Stimulated activated CD8-positive, alpha-beta memory T cell treated with anti-CD3 and anti-CD28 coated beads, Interleukin-7, amount 100 ng/mL, for 24 hours (primary cell): ENCODE results near the gene MAP3K6.
"Not testable (repeated sequence)": the region's sequence is repeated elsewhere in the genome, so short reads cannot be mapped to it uniquely, and the experiment has no call there.

Experiments
- DNase-seq: peaks from one replicate; pipeline ENCODE4 v3.0.0-alpha.2; 2020; ENCODE audit warnings: low read depth

MAP3K6 gene

DNA sequence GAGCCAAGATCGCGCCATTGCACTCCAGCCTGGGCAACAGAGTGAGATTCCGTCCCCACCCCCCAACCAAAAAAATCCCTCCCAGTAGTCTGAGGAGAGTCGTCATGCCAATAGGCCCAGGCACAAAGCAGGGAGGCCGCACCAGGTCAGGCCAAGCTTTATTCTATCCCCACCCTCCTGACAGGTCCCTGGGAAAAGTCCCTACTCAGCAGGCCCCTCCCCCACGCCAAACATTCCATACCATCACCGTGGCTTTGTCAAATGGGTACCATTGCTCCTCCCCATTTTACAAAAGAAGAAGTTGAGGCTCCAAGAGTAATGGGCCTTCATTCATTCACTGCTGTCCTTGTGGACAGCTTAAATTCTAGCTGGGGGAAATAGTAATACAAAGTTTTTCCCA is 31.0 kb upstream of the MAP3K6 start:
- no peak for DNase-seq

DNA sequence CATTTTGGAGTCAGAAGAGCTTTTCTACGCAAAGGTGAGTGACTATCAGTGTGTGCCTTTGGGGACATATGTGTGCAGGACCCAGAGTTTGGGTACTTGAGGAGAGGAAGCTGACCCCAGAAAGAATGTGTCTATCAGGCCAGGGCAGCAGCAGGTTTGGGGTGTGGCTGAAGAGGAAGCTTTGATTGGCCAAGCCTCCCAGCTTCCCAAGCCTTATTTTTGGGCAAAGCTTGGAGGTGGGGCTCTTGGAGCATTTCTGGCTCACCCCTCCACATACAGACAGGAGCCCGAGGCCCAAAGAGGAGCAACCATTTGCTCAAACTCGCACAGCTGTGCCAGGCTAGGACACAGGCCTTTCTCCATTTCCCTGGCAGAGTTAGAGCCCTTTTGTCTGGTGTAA is 30.3 kb upstream of the MAP3K6 start:
- no peak for DNase-seq

DNA sequence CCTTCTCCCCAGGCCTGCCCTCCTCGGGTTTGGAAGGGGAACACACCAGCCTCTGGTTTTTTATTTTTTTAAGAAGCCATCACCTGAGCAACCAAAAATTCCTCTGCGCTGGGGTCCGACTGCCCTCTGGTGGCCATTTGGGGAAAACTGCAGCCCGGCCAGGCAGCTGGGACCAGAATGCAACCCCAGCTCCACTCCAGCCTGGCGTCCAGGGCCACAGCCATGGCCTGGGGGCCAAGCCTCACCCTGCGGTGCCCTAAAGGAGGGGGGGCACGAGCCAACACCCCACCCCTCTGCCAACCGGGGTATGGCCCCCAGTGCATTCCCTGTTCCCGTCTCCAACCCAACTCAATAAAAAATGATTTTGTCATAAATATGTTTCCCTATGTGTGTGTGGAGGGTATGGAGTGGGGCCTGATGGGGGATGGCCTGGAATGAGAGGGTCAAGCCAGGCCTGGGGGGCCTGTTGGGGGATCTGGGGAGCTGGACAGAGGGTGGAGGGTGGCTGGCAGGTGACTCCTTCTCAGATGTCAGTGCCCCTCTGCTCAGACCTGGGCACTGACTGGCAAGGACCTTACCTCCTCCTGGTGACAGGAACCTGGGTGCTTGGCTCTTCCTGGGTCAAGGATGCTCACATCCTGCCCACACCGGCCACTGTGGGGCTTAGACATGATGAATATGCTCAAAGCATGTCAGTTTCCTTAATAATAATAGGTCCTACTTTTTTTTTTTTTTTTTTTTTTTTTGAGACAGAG is 28.9 kb upstream of the MAP3K6 start:
- DNase-seq: peak; percentile 57

DNA sequence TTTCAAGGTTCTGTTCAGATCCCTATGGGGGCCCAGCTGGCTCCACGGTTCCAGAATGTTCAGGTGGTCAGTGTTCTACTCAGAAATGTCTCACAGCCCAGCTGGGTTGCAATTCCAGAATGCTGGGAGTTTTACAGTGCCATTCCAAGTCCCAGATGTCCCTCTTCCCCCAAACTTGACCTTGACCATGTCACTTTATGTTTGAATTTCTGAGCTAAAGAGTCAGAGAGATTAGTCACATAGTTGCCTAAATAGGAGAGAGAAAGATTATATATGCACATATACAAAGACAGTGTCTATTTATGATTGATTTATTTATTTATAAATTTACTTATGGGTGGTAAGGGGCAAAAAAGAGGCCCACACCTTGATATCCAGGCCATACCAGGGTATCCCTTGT is 28.2 kb upstream of the MAP3K6 start:
- no peak for DNase-seq

DNA sequence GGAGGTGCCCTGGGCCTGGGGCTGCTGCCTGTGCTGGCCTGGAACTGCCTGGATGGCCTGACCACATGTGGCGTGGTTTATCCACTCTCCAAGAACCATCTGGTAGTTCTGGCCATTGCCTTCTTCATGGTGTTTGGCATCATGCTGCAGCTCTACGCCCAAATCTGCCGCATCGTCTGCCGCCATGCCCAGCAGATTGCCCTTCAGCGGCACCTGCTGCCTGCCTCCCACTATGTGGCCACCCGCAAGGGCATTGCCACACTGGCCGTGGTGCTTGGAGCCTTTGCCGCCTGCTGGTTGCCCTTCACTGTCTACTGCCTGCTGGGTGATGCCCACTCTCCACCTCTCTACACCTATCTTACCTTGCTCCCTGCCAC is 27.5 kb upstream of the MAP3K6 start:
- DNase-seq: no peak

DNA sequence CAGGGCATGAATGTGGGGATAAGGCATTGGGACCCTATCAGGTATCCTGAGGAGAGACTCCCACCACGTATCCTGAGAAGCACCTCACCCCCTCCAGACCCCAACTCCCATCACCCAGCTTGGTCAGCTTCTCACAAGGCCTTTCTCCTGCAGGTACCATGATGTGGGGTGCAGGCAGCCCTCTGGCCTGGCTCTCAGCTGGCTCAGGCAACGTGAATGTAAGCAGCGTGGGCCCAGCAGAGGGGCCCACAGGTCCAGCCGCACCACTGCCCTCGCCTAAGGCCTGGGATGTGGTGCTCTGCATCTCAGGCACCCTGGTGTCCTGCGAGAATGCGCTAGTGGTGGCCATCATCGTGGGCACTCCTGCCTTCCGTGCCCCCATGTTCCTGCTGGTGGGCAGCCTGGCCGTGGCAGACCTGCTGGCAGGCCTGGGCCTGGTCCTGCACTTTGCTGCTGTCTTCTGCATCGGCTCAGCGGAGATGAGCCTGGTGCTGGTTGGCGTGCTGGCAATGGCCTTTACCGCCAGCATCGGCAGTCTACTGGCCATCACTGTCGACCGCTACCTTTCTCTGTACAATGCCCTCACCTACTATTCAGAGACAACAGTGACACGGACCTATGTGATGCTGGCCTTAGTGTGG is 27.0 kb upstream of the MAP3K6 start:
- DNase-seq: no peak

DNA sequence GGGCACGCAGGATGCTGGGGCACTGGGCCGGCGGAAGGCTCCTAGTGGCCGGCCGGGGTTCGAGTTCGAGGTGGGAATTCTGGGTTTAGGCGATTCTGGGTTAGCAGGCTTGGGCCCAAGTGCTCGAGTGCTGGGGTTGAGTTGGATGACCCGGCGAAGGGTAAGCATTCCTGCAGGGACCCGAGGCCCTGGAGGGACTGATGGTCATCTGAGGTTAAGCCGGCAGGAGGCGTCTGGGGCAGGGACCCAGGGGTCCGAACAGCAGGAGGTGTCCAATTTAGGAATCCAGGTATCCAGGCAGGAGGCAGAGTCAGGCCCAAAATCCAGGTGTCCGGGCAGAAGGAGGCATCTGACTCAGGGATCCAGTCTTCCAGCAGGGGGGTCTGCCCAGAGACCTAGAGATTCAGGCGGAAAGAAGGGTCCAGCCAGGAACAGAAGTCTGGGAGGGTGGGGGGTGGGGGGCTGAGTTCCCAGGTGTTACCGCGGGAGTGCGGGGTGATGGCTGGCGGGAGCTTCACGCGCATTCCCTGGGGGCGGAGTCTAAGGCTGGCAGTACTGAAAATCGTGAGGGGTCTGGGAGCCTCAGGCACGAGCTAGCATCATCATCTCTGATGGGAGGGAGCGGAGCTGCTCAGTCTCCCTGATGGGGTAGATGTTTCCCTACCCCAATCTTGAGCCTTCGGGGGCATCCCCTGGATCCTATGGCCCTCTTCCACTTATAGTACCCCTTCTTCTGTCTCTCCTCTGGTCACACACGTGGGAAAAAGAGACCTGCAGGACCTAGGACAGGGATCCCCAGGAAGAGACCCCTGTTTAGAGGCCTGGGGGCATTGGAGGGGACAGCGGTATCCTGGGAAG is 26.2 kb upstream of the MAP3K6 start:
- DNase-seq: no peak

DNA sequence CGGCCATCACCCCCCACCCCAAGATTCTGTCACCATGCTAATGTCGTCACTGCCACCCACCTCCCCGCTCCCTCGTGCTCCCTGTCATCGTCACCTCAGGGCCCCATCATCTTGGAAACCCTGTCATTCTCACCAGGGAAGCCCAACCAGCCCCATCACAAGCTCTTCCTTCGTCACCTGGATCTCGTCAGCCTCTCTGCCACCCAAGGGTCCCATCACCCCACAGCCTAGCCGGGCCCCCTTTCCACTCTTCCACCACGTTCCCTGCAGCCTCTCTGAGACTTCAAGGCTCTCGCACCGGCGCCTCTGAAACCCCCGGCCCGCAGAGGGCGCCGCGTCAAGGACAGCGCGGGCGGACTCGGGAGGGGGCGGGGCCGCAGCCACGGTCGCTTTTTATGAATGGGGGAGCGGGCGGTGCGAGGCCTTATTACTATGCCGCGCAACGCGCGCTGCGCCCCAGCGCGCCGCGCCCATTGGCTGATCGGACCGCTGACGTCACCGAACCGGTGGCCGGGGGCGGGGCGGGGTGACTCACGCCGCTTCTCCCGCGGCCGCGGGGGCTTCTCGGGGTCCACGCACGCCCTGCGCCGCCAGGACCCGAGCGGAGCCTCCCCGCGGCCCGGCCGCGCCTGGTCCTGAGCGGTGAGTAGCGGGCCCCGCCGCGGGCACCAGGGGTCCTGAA is 25.5 kb upstream of the MAP3K6 start, which contains the start of gene GPR3:
Gene GPR3 (plus strand): TSS at position 527 of the 682 bp plus-strand sequence. CDS start 1,177 bp downstream, outside the sequence.
- DNase-seq: peak; percentile 83

DNA sequence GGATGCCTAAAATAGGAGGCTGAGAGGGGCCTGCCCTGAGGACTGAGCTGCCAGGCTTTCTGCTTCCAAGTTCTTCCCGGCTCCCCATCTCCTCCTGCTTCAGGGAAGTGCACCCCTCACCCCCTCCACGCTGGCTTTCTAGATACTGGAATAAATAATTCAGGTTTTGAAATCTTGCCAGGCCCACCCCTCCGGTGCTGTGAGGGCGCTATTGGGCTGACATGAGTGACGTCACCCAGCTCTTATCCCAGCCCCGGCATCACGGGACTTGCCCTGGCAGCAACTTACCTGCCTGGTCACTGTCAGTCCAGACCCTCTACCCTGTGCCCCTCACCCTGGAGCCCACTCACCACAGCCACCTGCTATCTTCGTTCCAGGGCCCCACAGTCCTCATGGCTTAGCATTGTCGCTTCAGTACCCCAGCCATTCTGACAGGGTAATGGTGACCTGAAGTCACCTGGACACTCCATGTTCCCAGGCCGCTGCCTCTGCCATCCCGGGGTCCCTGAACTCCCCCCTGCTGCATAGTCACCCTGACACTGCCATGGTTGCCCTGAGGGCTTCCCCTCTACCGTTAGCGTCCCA is 24.8 kb upstream of the MAP3K6 start:
- DNase-seq: no peak

DNA sequence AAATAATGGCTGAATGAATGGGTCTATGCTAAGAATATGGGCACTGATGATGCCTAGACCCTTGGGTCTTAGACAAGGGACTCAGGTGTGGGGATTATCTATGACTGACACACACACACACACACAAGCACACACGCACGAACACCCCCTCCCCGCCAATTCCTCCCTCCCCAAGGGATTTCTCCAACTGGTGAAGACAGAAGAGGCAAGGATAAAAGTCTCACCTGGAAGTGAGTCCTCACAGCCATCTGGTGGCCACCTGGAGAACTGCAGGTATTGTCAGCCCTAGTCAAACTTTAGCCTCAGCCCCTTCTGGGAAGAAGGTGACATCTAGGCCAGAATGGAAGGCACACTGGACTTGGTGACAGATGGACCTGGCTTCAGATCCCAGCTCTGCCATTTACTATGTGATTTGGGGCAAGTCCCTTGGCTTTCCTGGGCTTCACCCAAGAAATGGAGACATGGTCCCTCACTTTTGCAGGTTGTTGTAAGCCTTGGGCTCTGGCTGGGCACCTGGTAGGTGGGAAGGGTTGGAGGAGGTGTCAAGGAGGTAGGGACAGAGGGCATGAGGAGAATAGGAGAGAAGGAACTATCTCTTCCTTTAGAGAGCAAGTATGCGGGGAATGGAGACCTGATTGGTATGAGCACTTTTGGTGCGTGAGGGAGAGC is 21.7 kb upstream of the MAP3K6 start:
- DNase-seq: peak; percentile 59

DNA sequence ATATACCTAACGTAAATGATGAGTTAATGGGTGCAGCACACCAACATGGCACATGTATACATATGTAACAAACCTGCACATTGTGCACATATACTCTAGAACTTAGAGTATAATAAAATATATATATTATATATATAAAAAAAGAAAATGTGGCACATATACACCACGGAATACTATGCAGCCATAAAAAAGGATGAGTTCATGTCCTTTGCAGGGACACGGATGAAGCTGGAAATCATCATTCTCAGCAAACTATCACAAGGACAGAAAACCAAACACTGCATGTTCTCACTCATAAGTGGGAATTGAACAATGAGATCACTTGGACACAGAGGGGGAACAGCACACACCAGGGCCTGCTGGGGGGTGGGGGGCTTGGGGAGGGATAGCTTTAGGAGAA is 18.0 kb upstream of the MAP3K6 start:
- DNase-seq: not testable (repeated sequence)

DNA sequence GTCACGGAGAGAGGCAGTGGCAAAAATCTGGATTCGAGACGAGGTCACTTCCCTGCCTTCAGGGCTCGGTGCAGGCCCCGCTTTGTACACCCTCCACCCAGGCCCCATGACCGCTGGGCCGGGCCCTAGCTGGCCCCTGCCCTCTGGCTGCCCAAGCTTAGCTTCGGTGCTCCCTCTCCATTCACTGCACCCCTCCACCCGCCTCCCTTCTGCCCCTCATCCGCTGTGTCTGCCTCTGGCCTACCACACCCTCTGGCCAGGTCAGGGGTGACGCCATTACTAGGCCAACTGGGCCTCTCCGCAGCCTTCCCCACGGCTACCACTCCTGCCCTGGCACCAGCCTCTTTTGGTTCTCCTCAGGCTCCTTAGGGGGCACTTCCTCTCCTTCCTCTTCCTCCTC is 16.9 kb upstream of the MAP3K6 start:
- no peak for DNase-seq

DNA sequence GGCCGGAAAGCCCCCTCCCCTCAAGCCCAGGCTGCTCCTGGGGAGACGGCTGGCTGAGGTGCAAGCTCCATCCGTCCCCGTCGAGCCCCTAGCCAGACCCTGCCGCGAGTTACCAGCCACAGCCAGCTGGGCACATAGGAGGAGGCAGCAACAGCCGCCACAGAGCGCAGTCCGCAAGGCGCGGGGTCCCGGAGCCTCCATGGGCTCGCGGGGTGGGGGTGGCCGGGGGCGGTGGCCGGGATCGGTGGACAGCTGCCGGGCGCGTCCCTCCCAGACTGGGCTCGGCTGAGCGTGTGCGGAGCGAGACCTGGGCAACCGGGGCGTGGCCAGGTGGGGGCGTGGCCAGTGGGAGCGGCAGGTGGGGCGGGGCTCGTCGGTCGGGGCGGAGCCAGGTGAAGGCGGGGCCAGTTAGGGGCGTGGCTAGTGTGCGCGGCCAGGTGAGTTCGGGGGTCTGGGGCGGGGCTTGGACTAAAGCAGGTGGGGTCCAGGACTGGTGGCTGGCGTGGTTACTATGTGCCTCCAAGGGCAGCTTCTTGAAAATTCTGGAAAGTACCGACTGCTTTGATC is 16.4 kb upstream of the MAP3K6 start, which contains the start of gene CD164L2:
Gene CD164L2 (minus strand): TSS at position 295 of the 567 bp plus-strand sequence. CDS start 94 bp downstream, at position 201.
- no peak for DNase-seq

DNA sequence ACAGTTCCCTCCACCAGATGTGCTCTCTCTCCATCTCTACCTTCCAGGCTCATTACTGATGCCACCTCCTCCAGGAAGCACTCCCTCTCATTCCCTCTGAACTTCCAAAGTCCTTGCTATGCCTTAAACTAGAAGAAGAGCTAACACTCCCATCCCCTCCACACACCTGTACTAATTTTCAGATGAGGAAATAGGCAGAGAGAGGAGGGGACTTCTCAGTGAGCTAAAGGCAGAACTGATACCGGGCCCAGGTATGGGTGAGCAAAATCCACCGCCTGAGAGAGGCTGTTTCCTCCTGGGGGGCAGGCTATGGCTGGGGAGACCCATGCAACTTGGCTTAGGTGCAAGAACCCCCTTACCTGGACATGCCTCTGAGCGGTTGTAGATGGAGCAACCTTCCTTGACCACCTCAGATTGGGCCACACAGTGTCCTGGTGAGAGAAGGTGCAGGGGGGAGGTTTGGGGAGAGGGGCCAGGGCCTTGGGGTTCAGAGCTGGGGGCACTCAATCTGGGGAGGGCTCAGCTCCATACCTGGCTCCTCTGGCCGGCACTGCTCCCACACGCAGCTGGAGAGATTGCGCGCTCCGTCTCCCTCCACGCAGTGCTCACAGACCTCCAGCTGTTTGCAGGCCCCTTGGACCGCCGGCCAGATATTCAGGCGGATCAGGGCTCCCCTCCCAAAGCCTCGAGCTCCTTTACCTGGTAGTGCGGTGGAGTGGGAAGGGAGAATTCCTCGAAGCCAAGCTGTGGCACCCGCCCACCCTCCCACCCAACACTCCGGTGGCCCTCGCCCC is 15.4 kb upstream of the MAP3K6 start:
- DNase-seq: no peak

DNA sequence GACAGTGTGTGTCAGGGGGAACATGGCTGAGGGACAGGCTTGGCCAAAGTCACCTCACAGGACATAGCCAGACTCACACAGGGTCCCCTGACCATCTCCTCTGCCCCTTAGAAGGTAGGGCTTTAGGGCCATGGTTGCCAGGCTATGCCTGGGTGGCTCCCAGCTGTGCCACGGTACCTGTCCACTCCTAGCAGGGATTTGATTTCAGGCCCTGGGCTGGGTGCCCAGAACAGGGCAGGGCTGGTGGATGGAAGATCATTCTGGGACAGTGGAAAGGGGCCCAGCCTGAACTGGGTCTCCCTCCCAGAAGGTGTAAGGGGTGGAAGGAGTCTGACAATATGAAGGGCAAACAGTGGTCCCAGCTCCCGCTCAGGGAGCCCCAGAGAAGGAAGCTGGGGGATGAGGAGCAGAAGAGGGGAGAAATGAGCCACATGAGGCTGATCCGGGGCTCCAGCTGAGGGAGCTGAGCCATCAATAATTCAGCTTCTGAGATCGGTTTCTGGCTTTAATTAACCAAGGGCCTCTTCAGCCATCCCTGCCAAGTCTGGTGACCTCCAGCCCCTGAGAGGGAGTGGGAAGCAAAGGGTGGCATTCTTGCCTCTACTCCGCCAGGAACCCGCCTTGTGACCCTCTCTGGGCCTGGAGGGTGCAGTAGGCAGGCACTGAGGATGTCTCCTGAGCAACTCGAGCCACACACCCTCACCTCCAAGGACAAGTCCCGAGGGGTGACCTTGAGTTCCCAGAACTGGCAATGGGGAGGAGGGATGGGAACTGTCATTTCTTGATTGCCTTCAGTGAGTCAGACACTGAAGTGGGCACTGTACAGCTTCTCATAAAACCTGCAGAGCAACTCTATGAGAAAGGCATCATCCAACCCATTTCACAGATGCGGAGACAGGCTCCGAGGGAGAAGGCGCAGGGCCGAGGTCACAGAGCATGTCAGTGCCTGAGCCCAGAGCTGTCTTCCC is 14.3 kb upstream of the MAP3K6 start:
- DNase-seq: no peak

DNA sequence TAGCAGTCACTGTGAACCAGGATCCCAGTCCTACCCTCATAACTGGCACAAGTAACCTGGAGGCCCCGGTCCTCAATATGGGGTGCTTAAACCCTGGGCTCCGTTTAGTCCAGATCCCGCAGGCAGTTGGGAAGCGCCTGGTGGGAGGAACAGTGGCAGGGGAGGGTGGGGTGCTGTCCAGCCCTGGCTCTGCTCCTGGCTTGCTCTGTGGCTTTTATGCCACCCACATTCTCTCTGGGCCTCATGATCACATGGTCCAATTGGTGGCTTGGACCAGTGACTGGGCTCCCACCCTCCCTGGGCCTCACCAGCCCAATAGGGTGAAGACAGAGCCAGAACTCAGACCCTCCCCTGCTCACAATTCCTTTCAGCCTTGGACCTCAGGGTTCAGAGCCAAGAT is 13.5 kb upstream of the MAP3K6 start:
- no peak for DNase-seq

DNA sequence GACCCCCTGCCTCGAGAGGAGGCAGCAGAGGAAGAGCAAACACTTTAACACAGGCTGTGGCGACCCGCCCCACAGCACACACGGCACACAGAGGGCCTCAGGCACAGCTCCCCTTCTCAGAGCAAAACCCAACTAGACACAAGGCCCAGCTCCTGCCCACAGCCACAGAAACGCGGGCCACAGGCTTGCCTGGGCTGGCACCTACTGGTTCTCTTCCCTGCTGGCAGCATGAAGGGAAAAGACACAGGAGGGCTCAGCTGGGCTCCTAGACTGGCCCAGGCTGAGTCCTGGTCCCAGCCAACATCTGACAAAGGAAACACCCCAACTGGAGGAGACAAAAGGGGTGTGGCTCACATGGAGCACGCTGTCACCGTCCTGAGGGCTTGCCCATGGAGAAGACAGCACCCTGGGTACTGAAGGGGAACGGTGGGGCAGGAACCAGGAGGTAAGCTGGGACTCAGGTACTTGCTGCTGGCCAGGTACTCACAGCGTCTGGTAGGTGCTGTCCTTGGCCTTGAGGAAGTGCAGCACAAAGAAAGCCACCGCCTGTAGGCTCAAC is 12.9 kb upstream of the MAP3K6 start:
- no peak for DNase-seq

DNA sequence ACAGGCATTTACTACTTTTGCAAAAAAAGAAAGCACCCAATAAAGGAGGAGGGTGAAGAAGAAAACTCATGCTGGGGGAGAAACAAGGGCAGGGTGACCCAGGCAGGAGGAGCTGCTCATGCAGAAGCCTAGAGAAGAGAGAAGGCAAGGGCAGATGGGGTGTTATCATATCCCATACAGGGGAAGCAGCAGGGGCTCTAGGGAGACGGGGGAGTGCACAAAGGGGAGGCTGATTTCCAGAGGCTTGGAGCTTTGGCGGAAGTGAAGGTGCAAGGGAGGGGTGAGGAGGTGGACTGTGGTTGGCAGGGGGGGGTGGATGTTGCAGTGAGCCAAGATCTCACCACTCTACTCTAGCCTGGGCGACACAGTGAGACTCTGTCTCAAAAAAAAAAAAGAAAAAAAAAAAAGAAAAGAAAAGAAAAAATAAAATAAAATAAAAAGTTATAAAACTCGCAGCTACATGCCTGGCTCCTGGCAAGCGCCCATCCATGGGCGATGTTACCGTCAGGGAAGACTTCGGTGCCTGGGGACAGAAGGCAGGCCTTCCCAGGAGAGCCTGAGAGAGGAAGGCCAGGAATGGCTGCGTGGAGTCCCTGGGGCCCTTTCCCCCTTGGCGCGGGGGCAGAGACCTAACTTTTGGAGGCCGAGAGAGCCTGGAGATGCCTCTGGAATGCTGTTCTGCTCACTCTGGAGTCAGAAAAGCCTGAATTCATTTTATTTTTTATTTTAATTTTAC is 11.2 kb upstream of the MAP3K6 start:
- DNase-seq: no peak
